GM23248 (cell line): ENCODE measurements around the gene ARGLU1. TPM values are rescaled to one million over a fixed set of nuclear protein-coding genes. Genes with fewer than 3 reads are reported as not detected.

ENCODE experiments used
- DNase-seq: peaks from one replicate; pipeline ENCODE4 v3.0.0-alpha.2; 2015
- H2AFZ ChIP-seq: fragments of 200-600 bp; sonication (generic); 2 replicates; pipeline ENCODE4 v1.6.1; 2016; ENCODE audit warnings: antibody characterized with exemption
- H3F3A ChIP-seq: fragments of 200-600 bp; sonication (generic); 2 replicates; pipeline ENCODE4 v1.6.1; 2016; ENCODE audit warnings: mild to moderate bottlenecking, antibody characterized with exemption, mixed run types; ENCODE audit not compliant: insufficient read depth
- H3K27ac ChIP-seq: fragments of 200-600 bp; sonication (generic); 2 replicates; pipeline ENCODE4 v1.5.1; 2016; ENCODE audit warnings: mild to moderate bottlenecking
- H3K27me3 ChIP-seq: fragments of 200-600 bp; sonication (generic); replicated peaks from 2 replicates; pipeline ENCODE4 v1.6.1; 2016; ENCODE audit warnings: mild to moderate bottlenecking; ENCODE audit not compliant: insufficient read depth
- H3K36me3 ChIP-seq: fragments of 200-600 bp; sonication (generic); 2 replicates; pipeline ENCODE4 v1.6.1; 2016; ENCODE audit warnings: low read depth, mild to moderate bottlenecking
- H3K4me1 ChIP-seq: fragments of 200-600 bp; sonication (generic); 2 replicates; pipeline ENCODE4 v1.6.1; 2016; ENCODE audit warnings: mild to moderate bottlenecking; ENCODE audit not compliant: insufficient read depth
- H3K4me2 ChIP-seq: fragments of 200-600 bp; sonication (generic); one replicate; pipeline ENCODE4 v1.6.1; 2016; ENCODE audit warnings: mild to moderate bottlenecking; ENCODE audit not compliant: unreplicated experiment
- H3K4me3 ChIP-seq: fragments of 200-600 bp; sonication (generic); 2 replicates; pipeline ENCODE4 v1.5.1; 2016; ENCODE audit warnings: mild to moderate bottlenecking
- H3K79me2 ChIP-seq: fragments of 200-600 bp; sonication (generic); 2 replicates; pipeline ENCODE4 v1.6.1; 2016; ENCODE audit warnings: mild to moderate bottlenecking; ENCODE audit not compliant: insufficient read depth
- H3K9ac ChIP-seq: fragments of 200-600 bp; sonication (generic); 2 replicates; pipeline ENCODE4 v1.6.1; 2016; ENCODE audit warnings: mild to moderate bottlenecking
- H3K9me2 ChIP-seq: fragments of 200-600 bp; sonication (generic); 2 replicates; pipeline ENCODE4 v1.6.1; 2016; ENCODE audit warnings: mixed run types, mild to moderate bottlenecking, moderate library complexity; ENCODE audit not compliant: insufficient read depth
- H3K9me3 ChIP-seq: fragments of 200-600 bp; sonication (generic); one replicate; pipeline ENCODE4 v1.6.1; 2017; ENCODE audit warnings: low read depth
- H4K20me1 ChIP-seq: fragments of 200-600 bp; sonication (generic); 2 replicates; pipeline ENCODE4 v1.6.0; 2016; ENCODE audit not compliant: insufficient read depth
- EZH2 ChIP-seq: fragments of 200-600 bp; sonication (generic); IDR thresholded peaks from 2 replicates; pipeline ENCODE4 v1.6.1; 2018; ENCODE audit warnings: antibody characterized with exemption, mild to moderate bottlenecking; ENCODE audit not compliant: insufficient read depth, poor library complexity, severe bottlenecking
- EZH2phosphoT487 ChIP-seq: fragments of 200-600 bp; sonication (generic); IDR thresholded peaks from 2 replicates; pipeline ENCODE4 v1.6.1; 2018; ENCODE audit warnings: antibody characterized with exemption, moderate library complexity, mild to moderate bottlenecking, low read depth; ENCODE audit not compliant: insufficient read depth
- WGBS, 2 experiments: methylation state at CpG; one replicate each; pipeline ENCODE4 v1.1.6; 2015 to 2017; ENCODE audit warnings: low lambda C conversion rate in 2 of 2, low coverage in 1 of 2; ENCODE audit errors: missing lambda C conversion rate in 2 of 2; 5-methylcytosine and 5-hydroxymethylcytosine counted together
- in situ Hi-C: fragments of 300-500 bp; cut with MboI; formaldehyde crosslinking; loops from 2 replicates; pipeline ENCODE4 v1.15.0; 2020
- polyA plus RNA-seq: library from polyadenylated mRNA; unstranded; fragments of >200 nt; fragmentation: Nextera tagmentation; extraction: Ambion mirVana; gene quantifications from 2 replicates; pipeline ENCODE4 v1.2.1, GENCODE V29; 2016
- total RNA-seq: library from RNA; depleted of rRNA; stranded (reverse); fragments of >200 nt; shearing (Covaris generic); gene quantifications from 2 replicates; pipeline ENCODE4 v1.2.3, GENCODE V29; 2014

Gene ARGLU1
- total and polyA plus RNA-seq, 2 experiments from 2014 or later, result 38.4 to 61.5 TPM

GRCh38 chr13:106528718-106529414 is 39.1 kb downstream of the ARGLU1 start:
- no peak overlapping the region for H3K4me2 ChIP-seq
- no peak for DNase-seq
- H3K9ac ChIP-seq, result no peak overlapping the region
- no peaks in the 10 kb centered on the region; the same call in 1 of the 2 replicates for H3K27me3 ChIP-seq
- 91 to 93% methylated on average over 7 of the region's 7 CpGs for WGBS, 2 experiments
- H3K4me1 ChIP-seq, result 0 out of 2 replicates have a peak, but pooled peaks cover 7% of the 10 kb centered on the region
- no peaks in the 10 kb centered on the region for H3K36me3 ChIP-seq
- H4K20me1 ChIP-seq, result no peaks in the 10 kb centered on the region
- in situ Hi-C loops, result loop anchor here (10.0 kb wide), 1 partner anchor 454 kb away; no protein-coding TSS in a partner anchor
- H3K9me3 ChIP-seq, result no peaks in the 10 kb centered on the region
- no peak overlapping the region for H3K4me3 ChIP-seq
- no peak overlapping the region for H3K27ac ChIP-seq
- no peaks in the 10 kb centered on the region for H3K9me2 ChIP-seq
- H3F3A ChIP-seq, result peaks cover 7% of the 10 kb centered on the region
- no peak overlapping the region for H2AFZ ChIP-seq
- no peaks in the 10 kb centered on the region for H3K79me2 ChIP-seq
- TF ChIP-seq EZH2 (no peak), EZH2phosphoT487 (no peak)

- H3K9me3 ChIP-seq, result no peaks in the 10 kb centered on the region
- in situ Hi-C loops, result loop anchor here (10.0 kb wide), 1 partner anchor 453 kb away; no protein-coding TSS in a partner anchor
Observed at GRCh38 chr13:106527826-106528225, 40.1 kb downstream of the ARGLU1 start.

GRCh38 chr13:106527445-106527801 is 40.5 kb downstream of the ARGLU1 start:
- Histone ChIP-seq H2AFZ (no peak overlapping the region), H3K9ac (no peak overlapping the region), H3K27me3 (no peaks in the 10 kb centered on the region; the same call in 1 of the 2 replicates), H4K20me1 (no peaks in the 10 kb centered on the region), H3K4me3 (no peak overlapping the region), H3K4me2 (no peak overlapping the region), H3K79me2 (no peaks in the 10 kb centered on the region), H3K27ac (no peak overlapping the region), H3F3A (no peaks in the 10 kb centered on the region), H3K36me3 (no peaks in the 10 kb centered on the region), H3K4me1 (no peaks in the 10 kb centered on the region), H3K9me2 (no peaks in the 10 kb centered on the region), H3K9me3 (no peaks in the 10 kb centered on the region)
- in situ Hi-C loops, result loop anchor here (10.0 kb wide), 1 partner anchor 453 kb away; no protein-coding TSS in a partner anchor
- 80 to 88% methylated on average over 1 of the region's 1 CpG for WGBS, 2 experiments
- no peak for TF ChIP-seq EZH2phosphoT487
- no peak for TF ChIP-seq EZH2
- DNase-seq, result no peak

More at GRCh38 chr13:106527826-106528225, 40.1 kb downstream of the ARGLU1 start:
- Histone ChIP-seq H4K20me1 (no peaks in the 10 kb centered on the region), H3K27ac (no peak overlapping the region), H3K9ac (no peak overlapping the region), H3K4me1 (no peaks in the 10 kb centered on the region), H3K4me2 (no peak overlapping the region), H3K79me2 (no peaks in the 10 kb centered on the region), H3F3A (no peaks in the 10 kb centered on the region), H3K4me3 (no peak overlapping the region), H3K9me2 (no peaks in the 10 kb centered on the region), H3K36me3 (no peaks in the 10 kb centered on the region), H3K27me3 (no peaks in the 10 kb centered on the region; the same call in 1 of the 2 replicates), H2AFZ (no peak overlapping the region)
- WGBS, 2 experiments, result 40 to 52% methylated on average over 2 of the region's 2 CpGs
- DNase-seq, result no peak
- TF ChIP-seq EZH2phosphoT487 (no peak), EZH2 (no peak)

- H3K79me2 ChIP-seq, result no peaks in the 10 kb centered on the region
- WGBS, 2 experiments, result 89 to 93% methylated on average over 8 of the region's 8 CpGs
- no peak for TF ChIP-seq EZH2phosphoT487
- no peak for TF ChIP-seq EZH2
- no peaks in the 10 kb centered on the region for H3K9me3 ChIP-seq
- in situ Hi-C loops, result loop anchor here (10.0 kb wide), 1 partner anchor 452 kb away; no protein-coding TSS in a partner anchor
- no peak overlapping the region for H3K27ac ChIP-seq
- H2AFZ ChIP-seq, result no peak overlapping the region
- no peak overlapping the region for H3K4me3 ChIP-seq
- no peak overlapping the region for H3K9ac ChIP-seq
- H3K4me2 ChIP-seq, result no peak overlapping the region
- H3K4me1 ChIP-seq, result no peaks in the 10 kb centered on the region
- H3K9me2 ChIP-seq, result no peaks in the 10 kb centered on the region
- H3K27me3 ChIP-seq, result no peaks in the 10 kb centered on the region; the same call in 1 of the 2 replicates
- DNase-seq, result no peak
- H3F3A ChIP-seq, result no peaks in the 10 kb centered on the region
- no peaks in the 10 kb centered on the region for H3K36me3 ChIP-seq
- H4K20me1 ChIP-seq, result no peaks in the 10 kb centered on the region
Observed at GRCh38 chr13:106526738-106527444, 41.0 kb downstream of the ARGLU1 start.
